Kidney tubule cell (primary cell): ENCODE data around the gene RANBP17.

Experiments
- DNase-seq: peaks from one replicate; pipeline ENCODE4 v3.0.0-alpha.2; 2018; ENCODE audit warnings: low spot score

The RANBP17 gene

DNA sequence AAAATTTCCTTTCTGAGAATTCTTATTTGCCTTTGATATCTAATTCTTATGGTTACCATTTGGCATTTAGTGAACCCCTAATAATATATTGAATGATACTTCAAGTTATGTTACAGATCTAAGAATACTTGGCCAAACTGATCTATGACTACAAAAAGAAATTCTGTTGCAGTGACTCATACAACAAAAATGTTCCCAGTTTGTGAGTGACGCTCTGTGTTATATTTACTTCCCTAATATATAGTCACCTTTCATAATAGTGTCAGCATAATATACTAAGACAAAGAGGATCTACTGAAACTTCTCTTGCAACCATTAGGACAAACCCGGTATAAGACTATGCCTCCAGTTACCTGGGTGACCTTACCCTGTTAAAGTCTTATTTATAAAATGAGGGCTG lies 230.4 kb downstream of the RANBP17 start:
- peak; percentile 48 for DNase-seq

DNA sequence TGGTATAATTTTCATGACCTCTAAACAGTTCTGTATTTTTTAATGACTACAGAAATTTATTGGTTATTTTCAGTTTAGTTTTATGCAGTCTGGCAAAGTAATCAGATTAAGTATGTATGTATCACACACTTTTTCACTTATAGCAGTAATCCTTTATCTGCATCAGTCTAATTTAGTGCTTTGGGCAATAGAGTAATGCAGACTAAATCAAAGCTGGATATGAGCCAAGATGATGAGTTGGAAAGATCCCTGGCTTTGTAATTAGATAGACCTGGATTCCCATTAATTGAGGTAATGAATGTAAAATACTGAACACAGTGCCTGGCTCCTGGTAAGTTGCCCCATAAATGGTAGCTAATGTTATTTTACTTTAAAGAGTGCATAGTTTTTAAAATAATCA lies 231.8 kb downstream of the RANBP17 start:
- DNase-seq = no peak

DNA sequence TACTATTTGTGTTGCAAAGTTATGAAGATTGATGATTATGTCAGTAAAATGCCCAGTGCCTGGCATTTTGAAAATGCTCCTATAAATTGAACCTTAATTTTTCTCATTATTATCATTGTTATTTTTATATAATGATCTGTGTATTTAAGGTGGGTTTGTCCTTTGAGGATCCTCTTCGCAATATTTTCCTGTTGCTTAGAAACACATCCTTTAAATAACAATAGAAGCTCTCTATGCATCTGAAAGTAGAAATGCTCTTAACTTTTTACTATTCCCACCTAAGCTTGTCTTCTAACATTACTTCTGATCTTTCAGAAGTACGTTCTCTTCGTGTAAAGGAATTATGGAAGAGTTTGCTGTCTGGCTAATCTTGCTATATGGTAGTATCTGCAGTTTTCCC lies 232.5 kb downstream of the RANBP17 start:
- DNase-seq = no peak

GRCh38 chr5:171102877-171103610 lies 241.2 kb downstream of the RANBP17 start:
- DNase-seq = no peak

GRCh38 chr5:171107669-171108068 lies 245.9 kb downstream of the RANBP17 start:
- DNase-seq = no peak

DNA sequence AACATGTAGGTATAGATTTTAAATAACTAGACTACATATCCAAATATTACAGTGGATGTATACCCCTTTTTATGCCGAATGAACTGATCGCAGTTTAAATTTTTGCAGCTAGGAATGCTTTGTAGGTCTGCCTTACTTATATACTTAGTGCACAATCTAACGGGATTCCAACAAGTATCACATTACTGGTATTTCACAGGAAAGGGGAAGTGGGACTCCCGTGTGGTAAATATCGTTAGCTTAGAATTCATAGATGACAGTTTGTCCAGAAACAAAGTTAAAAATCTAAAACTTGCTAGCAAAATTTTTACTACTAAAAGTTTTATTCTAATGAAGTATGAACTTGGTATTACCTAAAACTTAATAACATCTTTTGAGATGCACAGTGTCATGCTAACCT lies 253.7 kb downstream of the RANBP17 start:
- no peak for DNase-seq

DNA sequence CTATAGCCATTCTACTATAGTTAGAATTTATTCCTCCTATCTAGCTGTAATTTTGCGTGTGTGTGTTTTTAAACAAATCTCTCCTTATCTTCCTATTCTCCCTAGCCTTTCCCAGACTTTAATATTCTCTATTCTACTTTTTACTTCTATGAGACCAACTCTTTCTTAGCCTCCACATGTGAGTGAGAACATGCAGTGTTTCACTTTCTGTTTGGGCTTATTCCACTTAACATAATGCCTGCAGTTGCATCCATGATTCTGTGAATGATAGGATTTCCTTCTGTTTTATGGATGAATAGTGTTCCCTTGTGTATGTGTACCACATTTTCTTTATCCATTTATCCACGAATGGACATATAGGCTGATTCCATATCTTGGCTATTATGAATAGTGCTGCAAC lies 254.9 kb downstream of the RANBP17 start:
- DNase-seq = no peak

DNA sequence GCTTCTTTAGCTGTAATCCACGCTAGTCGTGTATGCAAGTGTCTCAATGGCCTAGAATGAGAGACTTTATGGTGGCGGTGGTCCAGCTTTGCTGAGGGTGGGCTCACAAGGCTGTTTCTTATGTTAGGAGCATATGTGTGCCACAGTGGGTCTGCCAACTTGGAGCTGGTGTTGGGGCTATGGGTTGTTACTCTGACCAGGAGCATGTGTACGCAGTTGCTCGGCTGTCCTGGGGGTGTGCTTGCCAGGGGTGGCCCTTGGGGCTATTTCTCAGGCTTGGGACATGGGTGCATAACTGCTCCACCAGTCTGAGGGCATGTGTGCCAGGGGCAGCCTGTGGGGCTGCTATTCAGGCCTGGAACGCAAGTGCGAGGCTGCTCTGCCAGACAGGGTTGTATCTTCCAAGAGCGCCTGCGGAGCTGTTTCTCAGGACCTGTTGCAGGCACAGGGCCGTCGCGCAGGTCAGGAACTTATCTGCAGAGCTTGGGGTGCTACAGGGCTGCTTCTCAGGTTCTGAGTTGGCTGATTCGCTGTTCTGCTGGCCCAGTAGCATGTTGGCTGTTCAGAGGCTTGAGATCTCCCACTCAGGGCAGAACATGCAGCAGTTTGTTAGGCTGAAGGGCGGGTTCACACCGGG lies 259.3 kb downstream of the RANBP17 start:
- no peak for DNase-seq

GRCh38 chr5:171121638-171122037 lies 259.8 kb downstream of the RANBP17 start:
- DNase-seq = no peak

GRCh38 chr5:171122372-171122771 lies 260.6 kb downstream of the RANBP17 start:
- DNase-seq = peak; percentile 32

DNA sequence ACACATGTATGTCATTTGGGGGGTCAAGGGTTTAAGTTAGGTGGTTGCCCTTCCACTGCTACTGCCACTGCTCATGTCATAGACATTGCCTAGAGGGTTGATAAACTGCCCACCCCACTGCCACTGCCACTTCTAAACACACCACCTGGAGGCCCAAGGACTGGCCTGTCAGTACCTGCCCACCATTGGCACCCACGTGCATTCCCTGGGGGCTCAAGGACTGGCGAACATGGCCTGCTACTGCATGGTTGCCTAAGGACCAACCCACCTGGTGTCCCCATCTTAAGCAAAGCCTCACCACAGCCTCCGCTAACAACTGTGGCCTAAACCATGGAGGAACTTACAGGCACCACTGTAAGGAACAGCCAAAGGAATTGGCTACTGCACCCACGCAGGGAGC lies 261.6 kb downstream of the RANBP17 start:
- DNase-seq = no peak

DNA sequence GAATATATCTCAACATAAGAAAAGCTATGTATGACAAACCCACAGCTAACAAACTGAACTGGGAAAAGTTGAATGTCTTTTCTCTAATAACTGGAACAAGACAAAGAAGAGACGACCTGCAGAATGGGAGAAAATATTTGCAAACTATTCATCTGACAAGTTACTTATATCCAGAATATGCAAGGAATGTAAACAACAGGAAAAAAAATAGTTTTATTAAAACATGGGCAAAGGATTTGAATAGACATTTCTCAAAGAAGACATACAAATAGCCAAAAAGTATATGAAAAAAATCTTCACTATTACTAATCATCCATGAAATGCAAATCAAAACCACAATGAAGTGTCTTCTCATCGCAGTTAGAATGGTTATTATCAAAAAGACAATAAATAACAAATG lies 265.5 kb downstream of the RANBP17 start:
- DNase-seq = no peak

- DNase-seq = no peak
Measured at GRCh38 chr5:171128136-171128535, 266.3 kb downstream of the RANBP17 start.

DNA sequence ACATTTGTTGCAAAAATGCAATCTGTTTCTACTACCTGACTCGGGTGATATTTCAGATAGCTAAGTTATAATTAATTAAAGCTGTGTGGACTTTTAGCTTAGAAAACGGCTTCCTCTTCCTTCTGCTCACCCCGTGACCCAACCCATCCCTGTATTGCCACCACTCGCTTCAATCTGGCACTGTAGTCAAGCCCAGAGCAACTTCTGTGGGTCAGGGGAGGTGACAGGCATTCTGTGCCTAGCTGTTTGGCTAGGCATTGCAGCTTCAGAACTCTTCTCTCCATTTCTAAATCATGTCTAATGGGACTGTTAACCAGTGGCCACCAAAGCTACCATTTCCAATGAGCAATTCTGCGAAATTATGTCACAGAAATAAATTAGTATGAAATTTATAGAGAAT lies 267.5 kb downstream of the RANBP17 start:
- no peak for DNase-seq

DNA sequence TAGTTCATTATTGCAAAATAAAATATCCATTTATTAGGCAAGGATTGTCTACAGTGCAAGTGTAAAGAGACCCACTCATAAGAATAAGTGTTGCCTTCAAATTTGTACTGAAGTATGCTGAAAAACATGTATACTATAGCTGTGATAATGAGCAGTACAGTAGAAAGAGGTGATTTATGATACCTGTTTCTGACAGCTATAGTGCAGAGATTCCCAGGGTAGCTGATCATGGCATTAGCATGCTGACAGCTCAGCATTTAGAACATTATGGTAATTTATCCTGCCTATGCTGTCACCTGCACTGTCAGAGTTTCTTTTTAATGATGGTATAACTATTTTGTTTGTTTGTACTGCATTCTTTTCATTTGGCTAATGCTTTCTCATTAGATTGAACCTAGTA lies 269.7 kb downstream of the RANBP17 start:
- DNase-seq = no peak

DNA sequence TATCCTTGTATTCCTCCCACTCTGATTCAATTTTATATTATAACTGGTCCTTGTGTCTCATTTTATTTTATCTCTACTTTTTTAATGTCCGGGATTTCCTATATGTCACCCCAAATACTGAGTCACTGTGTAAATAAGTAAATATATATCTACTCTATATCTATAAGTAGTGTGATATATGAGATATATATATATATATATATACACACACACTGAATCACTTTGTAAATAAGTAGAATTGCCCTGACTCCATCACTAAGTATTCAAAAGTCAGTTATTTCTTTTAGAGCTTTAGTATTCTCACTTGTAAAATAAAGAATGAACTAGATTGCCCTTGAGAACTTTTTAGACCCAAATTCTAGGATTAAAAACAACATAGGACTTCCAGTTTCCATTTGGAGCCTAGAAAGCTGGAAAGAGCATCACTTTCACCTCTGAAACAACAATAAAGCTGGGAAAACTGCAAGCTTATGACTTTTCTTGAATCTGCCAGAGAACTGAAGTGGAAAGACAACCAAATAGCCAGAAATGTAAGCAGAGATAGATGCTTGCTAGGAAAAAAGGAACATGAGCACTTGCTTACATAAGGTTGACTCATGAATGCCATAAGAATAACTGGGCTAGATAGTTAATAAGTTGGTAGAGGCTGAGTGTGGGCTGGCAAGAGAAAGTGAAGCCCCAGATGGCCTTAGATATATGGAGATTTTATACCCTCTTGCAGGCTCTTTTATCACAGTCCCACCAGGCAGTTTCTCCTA lies 276.1 kb downstream of the RANBP17 start:
- DNase-seq = peak; percentile 64

GRCh38 chr5:171139227-171139626 lies 277.4 kb downstream of the RANBP17 start:
- DNase-seq = no peak

- no peak for DNase-seq
Measured at GRCh38 chr5:171142617-171143016, 280.8 kb downstream of the RANBP17 start.

GRCh38 chr5:171143171-171143570 lies 281.4 kb downstream of the RANBP17 start:
- DNase-seq = no peak

DNA sequence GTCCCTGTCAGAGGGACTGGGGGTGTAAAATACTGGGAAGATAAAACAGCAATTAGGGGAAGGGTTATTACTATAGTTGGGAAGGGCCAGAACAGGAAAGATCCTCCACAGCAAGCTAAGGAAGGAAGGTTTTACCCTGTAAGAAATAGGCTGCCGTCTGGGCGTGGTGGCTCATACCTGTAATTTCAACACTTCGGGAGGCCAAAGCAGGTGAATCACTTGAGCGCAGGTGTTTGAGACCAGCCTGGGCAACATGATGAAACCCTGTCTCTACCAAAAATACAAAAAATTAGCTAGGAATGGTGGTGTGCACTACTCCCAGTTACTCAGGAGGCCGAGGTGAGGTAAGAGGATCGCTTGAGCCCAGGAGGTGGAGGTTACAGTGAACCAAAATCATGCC lies 282.1 kb downstream of the RANBP17 start:
- no peak for DNase-seq

DNA sequence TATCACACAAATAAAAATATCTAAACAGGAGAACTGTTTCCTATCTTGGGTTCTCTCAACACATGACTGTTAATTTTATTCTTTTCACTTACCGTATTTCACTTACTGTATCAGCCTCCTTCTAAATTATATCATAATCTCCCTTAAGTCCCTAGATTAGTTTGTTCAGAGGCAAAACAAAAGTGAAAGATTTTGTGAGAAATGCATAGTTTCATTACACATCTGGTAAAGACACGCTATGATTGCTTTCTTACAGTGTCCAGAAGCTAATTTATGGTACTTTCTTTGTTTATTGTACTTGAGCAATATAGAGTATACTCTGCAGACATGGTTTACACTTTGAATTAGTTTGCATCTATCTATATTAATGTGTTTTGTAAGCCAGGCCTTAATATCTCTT lies 287.5 kb downstream of the RANBP17 start:
- no peak for DNase-seq

- DNase-seq = no peak
Measured at GRCh38 chr5:171149772-171150171, 288.0 kb downstream of the RANBP17 start.

DNA sequence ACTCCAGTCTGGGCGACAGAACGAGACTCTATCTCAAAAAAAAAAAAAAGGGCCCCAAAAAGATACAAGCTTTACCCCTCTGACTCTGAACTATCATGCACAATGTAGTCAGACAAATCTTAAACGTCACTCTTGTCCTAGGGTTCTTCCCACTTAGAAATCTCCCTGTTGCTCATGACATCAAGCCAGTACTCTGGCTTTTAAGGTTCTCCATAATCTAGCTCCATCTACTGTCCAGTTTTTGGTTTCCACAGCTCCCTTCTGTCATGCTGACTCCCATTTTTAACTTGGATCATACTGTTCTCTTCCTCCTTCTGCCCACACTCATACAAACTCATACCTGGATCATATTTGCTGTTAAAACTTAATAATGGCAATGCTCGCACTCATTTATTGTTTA lies 290.6 kb downstream of the RANBP17 start:
- peak; percentile 23 for DNase-seq
